K562 (cell line): Measurements from ENCODE around the gene TMOD3.

Experiments used
- FOXJ2 ChIP-seq: fragments of 200-800 bp; sonication (Bioruptor generic); IDR thresholded peaks from 2 replicates; pipeline ENCODE4 v1.6.1; 2016; ENCODE audit warnings: missing genetic modification characterization, missing compliant biosample characterization
- FOXK1 ChIP-seq: sonication (generic); formaldehyde crosslinking; IDR thresholded peaks from 2 replicates; pipeline ENCODE4 v1.8.0; 2022; ENCODE audit warnings: missing genetic modification reagents, mild to moderate bottlenecking, borderline replicate concordance
- IRF2 ChIP-seq: sonication (generic); formaldehyde crosslinking; IDR thresholded peaks from 2 replicates; pipeline ENCODE4 v1.8.1; 2022; ENCODE audit warnings: mild to moderate bottlenecking, missing genetic modification reagents
- POLR2A ChIP-seq: fragments of 450-650 bp; conservative IDR thresholded peaks from 2 replicates; pipeline ENCODE4 v1.6.1; 2016
- RNF2 ChIP-seq: sonication (generic); IDR thresholded peaks from 2 replicates; pipeline ENCODE4 v1.6.1; 2016
- ZNF232 ChIP-seq: sonication (generic); formaldehyde crosslinking; IDR thresholded peaks from 2 replicates; pipeline ENCODE4 v1.8.0; 2022; ENCODE audit warnings: mild to moderate bottlenecking, missing genetic modification reagents
- ZNF75A ChIP-seq: fragments of 450-650 bp; formaldehyde crosslinking; IDR thresholded peaks from 2 replicates; pipeline ENCODE4 v1.4.0; 2020; ENCODE audit warnings: mild to moderate bottlenecking
- ZZZ3 ChIP-seq: fragments of 450-650 bp; IDR thresholded peaks from 2 replicates; pipeline ENCODE4 v1.6.1; 2016; ENCODE audit warnings: antibody characterized with exemption, mild to moderate bottlenecking, moderate library complexity
- TF ChIP-seq, protein P1 (sequence below): fragments of 250-450 bp; sonication (Bioruptor Pico); IDR thresholded peaks from 2 replicates; pipeline ENCODE4 v1.8.0; 2022; ENCODE audit warnings: moderate library complexity, mild to moderate bottlenecking, inconsistent platforms

- no peak for TF ChIP-seq ZNF75A (CRISPR knock-in tag)
- TF ChIP-seq FOXJ2: no peak
- no peak for TF ChIP-seq FOXK1
- TF ChIP-seq RNF2: no peak
- no peak for TF ChIP-seq ZNF232 (CRISPR knock-in tag)
- no peak for TF ChIP-seq POLR2A
- TF ChIP-seq IRF2 (CRISPR knock-in tag): no peak
- TF ChIP-seq ZZZ3: no peak
- TF ChIP-seq, protein P1, sequence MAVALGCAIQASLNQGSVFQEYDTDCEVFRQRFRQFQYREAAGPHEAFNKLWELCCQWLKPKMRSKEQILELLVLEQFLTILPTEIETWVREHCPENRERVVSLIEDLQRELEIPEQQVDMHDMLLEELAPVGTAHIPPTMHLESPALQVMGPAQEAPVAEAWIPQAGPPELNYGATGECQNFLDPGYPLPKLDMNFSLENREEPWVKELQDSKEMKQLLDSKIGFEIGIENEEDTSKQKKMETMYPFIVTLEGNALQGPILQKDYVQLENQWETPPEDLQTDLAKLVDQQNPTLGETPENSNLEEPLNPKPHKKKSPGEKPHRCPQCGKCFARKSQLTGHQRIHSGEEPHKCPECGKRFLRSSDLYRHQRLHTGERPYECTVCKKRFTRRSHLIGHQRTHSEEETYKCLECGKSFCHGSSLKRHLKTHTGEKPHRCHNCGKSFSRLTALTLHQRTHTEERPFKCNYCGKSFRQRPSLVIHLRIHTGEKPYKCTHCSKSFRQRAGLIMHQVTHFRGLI: no peak
Measured at GRCh38 chr15:51861557-51862359, 32.3 kb downstream of the TMOD3 start.
